Glomerular visceral epithelial cell (primary cell): Measurements from ENCODE around the gene RAD51B.

ENCODE experiments used
- DNase-seq: peaks from one replicate; pipeline ENCODE4 v3.0.0-alpha.2; 2016; ENCODE audit errors: extremely low spot score

RAD51B gene

GRCh38 chr14:68766299-68767247, 947.0 kb downstream of the RAD51B start:
- no peak for DNase-seq

GRCh38 chr14:68767248-68767645, 947.7 kb downstream of the RAD51B start:
- DNase-seq, result no peak

DNA sequence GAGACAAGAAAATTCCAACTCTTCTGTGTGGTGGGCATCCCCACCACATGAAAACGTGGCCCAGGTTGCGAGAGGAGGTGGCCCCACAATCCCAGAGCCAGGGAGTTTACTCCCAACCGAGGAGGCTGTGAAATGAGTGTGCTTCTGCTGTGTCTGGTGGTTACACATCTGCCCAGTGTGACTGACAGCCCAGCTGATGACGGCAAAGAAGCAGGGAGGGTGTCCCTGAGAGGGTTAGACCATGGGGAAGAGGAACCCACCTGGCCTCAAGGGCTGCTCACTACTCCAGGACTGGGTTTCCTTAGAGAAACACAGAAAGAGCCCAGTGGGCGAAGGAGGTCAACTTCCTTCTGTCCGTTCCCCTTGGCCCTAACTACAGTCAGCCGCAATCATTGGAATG, 948.7 kb downstream of the RAD51B start:
- no peak for DNase-seq

- no peak for DNase-seq
Observed at GRCh38 chr14:68770051-68770450, 950.5 kb downstream of the RAD51B start.

DNA sequence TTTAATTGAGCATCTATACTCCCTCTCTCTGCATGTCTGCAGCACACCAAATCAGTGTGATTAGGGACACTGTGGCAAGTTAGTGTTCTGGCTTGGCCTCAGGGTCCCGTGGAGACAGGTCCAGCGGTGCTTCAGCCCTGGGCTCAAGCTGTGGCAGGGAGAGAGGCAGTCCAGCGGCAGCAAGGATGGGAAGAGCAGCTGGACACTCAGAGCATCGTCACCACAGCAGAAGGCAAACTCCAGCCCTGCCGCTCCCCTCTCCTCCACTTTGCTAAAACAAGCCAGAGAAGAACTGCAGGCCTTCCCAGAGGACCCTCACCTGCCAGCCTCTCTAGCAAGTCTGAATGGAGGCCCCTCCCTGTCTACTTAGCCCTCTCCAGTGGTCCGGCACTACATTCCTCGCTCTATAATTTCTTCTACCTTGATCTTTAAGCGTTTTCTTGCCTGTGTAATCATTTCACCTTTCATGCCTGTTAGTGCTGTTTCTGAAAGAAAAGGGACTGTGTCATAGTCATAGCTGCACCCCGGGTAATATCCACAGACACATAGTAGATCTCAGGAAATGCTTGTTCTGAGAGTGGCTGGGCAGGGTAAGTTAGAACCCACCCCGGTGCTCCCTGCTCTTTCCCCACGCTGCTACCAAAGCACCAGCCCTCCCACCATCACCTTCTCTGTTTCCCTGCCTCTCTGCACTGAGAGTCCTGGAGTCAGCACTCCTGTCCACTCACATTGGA, 951.1 kb downstream of the RAD51B start:
- no peak for DNase-seq

GRCh38 chr14:68771631-68772030, 952.1 kb downstream of the RAD51B start:
- DNase-seq, result no peak

- DNase-seq, result no peak
Observed at GRCh38 chr14:68772761-68773381, 953.3 kb downstream of the RAD51B start.

GRCh38 chr14:68774771-68775613, 955.4 kb downstream of the RAD51B start:
- DNase-seq, result no peak

- no peak for DNase-seq
Observed at GRCh38 chr14:68775614-68776126, 956.1 kb downstream of the RAD51B start.

DNA sequence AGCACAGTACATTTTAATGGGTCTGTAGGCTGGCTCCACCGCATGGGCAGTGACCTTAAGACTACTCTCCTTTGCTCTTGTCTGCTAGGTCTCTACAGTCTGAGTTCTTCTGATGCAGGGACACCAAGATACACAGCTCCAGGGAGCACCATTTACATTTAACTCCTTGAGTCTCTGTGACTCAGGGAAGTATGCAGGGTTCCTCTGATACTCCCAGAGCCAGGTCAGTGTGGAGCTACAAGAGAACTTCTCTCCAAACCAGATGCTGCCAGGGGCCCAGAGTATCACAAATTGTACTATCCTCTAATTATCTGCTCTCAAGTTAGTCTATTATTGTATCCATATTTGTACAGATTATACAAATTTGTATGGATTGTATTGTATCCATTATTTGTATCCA, 958.1 kb downstream of the RAD51B start:
- no peak for DNase-seq
